ENCODE data around the gene ZMAT3.

ZMAT3 gene

DNA sequence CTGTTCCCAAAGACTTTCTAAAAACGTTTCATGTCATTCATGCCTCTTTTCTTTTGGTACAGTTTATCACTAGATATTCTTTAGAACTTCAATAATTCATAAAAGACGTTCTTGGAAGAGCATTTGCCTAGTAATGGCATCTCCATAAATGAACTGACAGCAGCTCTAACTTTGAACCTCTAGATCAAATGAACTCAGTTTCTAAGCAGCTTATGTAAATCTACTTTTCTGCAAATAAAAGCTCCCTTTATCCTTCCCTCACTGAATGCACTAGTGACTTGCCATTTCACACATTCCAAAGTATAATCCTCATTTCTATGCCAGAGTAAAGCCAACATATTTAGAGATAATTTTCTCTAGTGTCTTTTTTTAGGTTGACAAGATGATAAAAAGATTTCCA, 85.2 kb downstream of the ZMAT3 start:
- no peak overlapping the region for H3K4me3 ChIP-seq (ENCODE audit: low read depth, low read length)
- TF ChIP-seq, protein P1, sequence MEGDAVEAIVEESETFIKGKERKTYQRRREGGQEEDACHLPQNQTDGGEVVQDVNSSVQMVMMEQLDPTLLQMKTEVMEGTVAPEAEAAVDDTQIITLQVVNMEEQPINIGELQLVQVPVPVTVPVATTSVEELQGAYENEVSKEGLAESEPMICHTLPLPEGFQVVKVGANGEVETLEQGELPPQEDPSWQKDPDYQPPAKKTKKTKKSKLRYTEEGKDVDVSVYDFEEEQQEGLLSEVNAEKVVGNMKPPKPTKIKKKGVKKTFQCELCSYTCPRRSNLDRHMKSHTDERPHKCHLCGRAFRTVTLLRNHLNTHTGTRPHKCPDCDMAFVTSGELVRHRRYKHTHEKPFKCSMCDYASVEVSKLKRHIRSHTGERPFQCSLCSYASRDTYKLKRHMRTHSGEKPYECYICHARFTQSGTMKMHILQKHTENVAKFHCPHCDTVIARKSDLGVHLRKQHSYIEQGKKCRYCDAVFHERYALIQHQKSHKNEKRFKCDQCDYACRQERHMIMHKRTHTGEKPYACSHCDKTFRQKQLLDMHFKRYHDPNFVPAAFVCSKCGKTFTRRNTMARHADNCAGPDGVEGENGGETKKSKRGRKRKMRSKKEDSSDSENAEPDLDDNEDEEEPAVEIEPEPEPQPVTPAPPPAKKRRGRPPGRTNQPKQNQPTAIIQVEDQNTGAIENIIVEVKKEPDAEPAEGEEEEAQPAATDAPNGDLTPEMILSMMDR (conservative IDR thresholded peaks at IDR 0.05; ENCODE audit: low read depth, low read length), result no peak
- DNase-seq (ENCODE audit: low read depth), result no peak

DNA sequence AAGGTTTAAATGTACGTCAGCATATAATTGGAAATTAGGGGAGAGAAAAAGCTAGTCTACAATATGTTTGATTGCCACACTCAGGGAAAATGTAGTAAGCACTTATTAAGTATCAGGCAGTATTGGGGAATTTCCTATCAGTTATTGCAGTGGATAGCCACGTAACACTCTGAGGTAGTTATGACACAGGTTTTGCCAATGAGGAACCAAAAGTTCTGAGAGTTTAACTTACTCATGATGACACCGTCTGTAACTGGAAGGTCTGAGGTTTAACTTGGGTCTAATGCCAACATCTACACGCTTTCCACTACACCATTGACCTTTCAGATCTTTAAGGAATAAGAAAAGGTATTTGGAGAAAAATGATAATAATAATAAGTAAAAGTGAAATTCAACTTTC, 89.5 kb downstream of the ZMAT3 start:
- DNase-seq (ENCODE audit: low read depth), result peak; percentile 32

DNA sequence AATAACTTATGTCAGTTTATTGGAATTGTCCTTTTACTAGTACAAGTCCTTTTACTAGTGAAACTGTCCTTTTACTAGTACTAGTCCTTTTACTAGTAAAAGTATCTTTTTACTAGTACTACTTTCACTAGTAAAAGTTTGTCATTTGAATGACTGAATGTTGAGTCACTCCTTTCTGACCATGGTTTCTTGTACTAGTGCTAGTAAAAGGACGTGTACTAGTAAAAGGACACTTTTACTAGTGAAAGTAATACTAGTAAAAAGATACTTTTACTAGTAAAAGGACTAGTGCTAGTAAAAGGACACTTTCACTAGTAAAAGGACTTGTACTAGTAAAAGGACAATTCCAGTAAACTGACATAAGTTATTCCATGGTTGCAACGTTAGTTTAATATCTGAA, 96.3 kb downstream of the ZMAT3 start:
- no peak overlapping the region for H3K4me3 ChIP-seq (ENCODE audit: low read depth, low read length)
- DNase-seq (ENCODE audit: low read depth), result no peak
- TF ChIP-seq, protein P1 (conservative IDR thresholded peaks at IDR 0.05; ENCODE audit: low read depth, low read length), result no peak

More for the DNA sequence above, 89.5 kb downstream of the ZMAT3 start:
- TF ChIP-seq, protein P1 (conservative IDR thresholded peaks at IDR 0.05; ENCODE audit: low read depth, low read length), result no peak
- no peak overlapping the region for H3K4me3 ChIP-seq (ENCODE audit: low read depth, low read length)

DNA sequence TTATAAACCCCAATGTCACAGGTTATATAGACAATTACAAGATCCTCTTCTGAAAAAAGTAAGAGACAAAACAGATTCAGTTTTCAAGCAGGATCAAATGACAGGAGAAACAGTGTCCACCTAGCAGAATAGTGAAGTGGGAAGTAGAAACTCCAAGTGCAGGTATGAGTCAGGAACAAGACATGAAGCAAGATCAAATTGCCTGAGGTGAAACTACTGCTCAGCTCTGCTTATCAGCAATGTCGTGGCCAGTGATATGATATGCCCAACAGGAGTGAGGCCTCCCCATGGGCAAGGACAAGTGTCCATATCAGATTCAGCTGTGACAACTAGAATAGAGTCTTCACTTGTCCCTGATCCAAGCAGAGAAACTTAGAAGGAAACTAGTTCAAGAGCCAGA, 100.0 kb downstream of the ZMAT3 start:
- TF ChIP-seq, protein P1 (conservative IDR thresholded peaks at IDR 0.05; ENCODE audit: low read depth, low read length), result no peak
- peak; percentile 29 for DNase-seq (ENCODE audit: low read depth)
- no peak overlapping the region for H3K4me3 ChIP-seq (ENCODE audit: low read depth, low read length)

DNA sequence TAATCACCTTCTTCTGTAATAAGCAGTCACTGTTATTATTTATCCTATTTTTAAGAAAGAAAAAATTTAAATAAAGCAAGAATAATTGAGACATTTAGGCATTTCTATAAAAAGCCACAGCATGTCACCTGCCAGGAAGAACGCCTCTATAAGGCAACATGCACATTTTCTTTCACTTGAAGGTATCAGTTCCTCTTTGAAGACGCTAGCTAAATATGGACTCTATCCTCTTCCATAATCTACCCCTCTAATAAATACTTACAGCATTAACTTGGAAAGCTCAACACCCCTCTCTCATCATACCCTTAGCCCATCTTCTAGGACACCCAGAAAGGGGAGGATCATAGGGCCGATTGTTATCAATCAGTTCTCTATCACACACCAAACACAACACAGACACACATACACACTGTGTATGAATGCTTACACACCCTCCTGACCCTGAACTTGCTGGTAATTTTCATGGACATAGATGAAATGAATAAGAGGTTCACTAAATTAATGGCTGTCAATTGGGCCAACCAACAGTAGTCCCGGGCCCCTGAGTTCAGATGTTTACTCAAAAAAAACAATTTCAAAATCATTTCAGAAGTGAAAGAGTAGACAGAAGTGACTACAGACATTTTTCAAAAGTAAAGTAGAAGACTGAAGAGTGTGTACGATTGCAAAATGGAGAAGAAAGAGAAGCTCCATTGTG, 102.5 kb downstream of the ZMAT3 start:
- TF ChIP-seq, protein P1 (conservative IDR thresholded peaks at IDR 0.05; ENCODE audit: low read depth, low read length), result no peak
- no peak for DNase-seq (ENCODE audit: low read depth)
- H3K4me3 ChIP-seq (ENCODE audit: low read depth, low read length), result no peak overlapping the region

Measured in choroid plexus epithelial cell (primary cell).